PC-3 (cell line): ENCODE results near the gene PROX1. TPM values are rescaled to one million over a fixed set of nuclear protein-coding genes. Genes with fewer than 3 reads are reported as not detected.

Source experiments
- ATAC-seq: fragments of 200-7000 bp; cut with Tn5 transposase; 2 replicates; pipeline ENCODE4 v1.9.1; 2020; ENCODE audit warnings: mild to moderate bottlenecking, moderate library complexity
- BruUV-seq: library from RNA; stranded (reverse); fragments of 400-500 nt; replicated peaks from 2 replicates; lab custom pipeline; 2021; lab: Mats Ljungman, UMichigan
- CTCF ChIA-PET: fragments of 300-600 bp; sonication (Branson Sonifier 250); formaldehyde crosslinking; loops from one replicate; lab custom pipeline; 2022; ENCODE audit warnings: antibody characterized with exemption; lab: Charles Lee
- POLR2A ChIA-PET: fragments of 300-600 bp; sonication (Branson Sonifier 250); formaldehyde crosslinking; loops from one replicate; lab custom pipeline; 2022; ENCODE audit warnings: antibody characterized with exemption; ENCODE audit not compliant: unreplicated experiment; lab: Charles Lee
- DNase-seq: peaks from one replicate; pipeline ENCODE4 v3.0.0-alpha.2; 2015
- H2AFZ ChIP-seq: fragments of 300-600 bp; sonication (generic); 2 replicates; pipeline ENCODE4 v1.6.0; 2016; ENCODE audit warnings: antibody characterized with exemption, low read length
- H3F3A ChIP-seq: fragments of 300-600 bp; sonication (generic); one replicate; pipeline ENCODE4 v1.6.0; 2017; ENCODE audit warnings: antibody characterized with exemption, low read length, control low read depth, mild to moderate bottlenecking; ENCODE audit not compliant: unreplicated experiment
- H3K27ac ChIP-seq: fragments of 300-600 bp; sonication (generic); 2 replicates; pipeline ENCODE4 v1.5.1; 2016; ENCODE audit warnings: mild to moderate bottlenecking, low read length
- H3K27me3 ChIP-seq: fragments of 300-600 bp; sonication (generic); 2 replicates; pipeline ENCODE4 v1.6.1; 2016; ENCODE audit warnings: low read length, mixed read lengths
- H3K36me3 ChIP-seq: fragments of 300-600 bp; sonication (generic); 2 replicates; pipeline ENCODE4 v1.6.1; 2016; ENCODE audit warnings: low read depth, mixed run types, low read length, mixed read lengths
- H3K4me1 ChIP-seq: fragments of 300-600 bp; sonication (generic); 2 replicates; pipeline ENCODE4 v1.5.1; 2016; ENCODE audit warnings: low read length; ENCODE audit not compliant: insufficient read depth
- H3K4me2 ChIP-seq: fragments of 300-600 bp; sonication (generic); 2 replicates; pipeline ENCODE4 v1.6.0; 2016; ENCODE audit warnings: low read length
- H3K4me3 ChIP-seq: fragments of 300-600 bp; sonication (generic); 2 replicates; pipeline ENCODE4 v1.5.1; 2016; ENCODE audit warnings: mild to moderate bottlenecking, low read length, mixed read lengths
- H3K79me2 ChIP-seq: fragments of 300-600 bp; sonication (generic); 2 replicates; pipeline ENCODE4 v1.6.1; 2017; ENCODE audit warnings: low read length, mixed read lengths
- H3K9ac ChIP-seq: fragments of 300-600 bp; sonication (generic); 2 replicates; pipeline ENCODE4 v1.6.0; 2016; ENCODE audit warnings: mild to moderate bottlenecking, low read length
- H3K9me2 ChIP-seq: fragments of 300-600 bp; sonication (generic); replicated peaks from 2 replicates; pipeline ENCODE4 v1.6.1; 2016; ENCODE audit warnings: mixed run types, low read length, mixed read lengths
- H3K9me3 ChIP-seq: fragments of 300-600 bp; sonication (generic); 2 replicates; pipeline ENCODE4 v1.6.1; 2016; ENCODE audit warnings: low read length, mixed read lengths
- H4K20me1 ChIP-seq: fragments of 300-600 bp; sonication (generic); 2 replicates; pipeline ENCODE4 v1.6.1; 2016; ENCODE audit warnings: low read length, mixed read lengths
- CTCF ChIP-seq: fragments of 300-600 bp; sonication (generic); conservative IDR thresholded peaks from 2 replicates; pipeline ENCODE4 v1.5.1; 2017; ENCODE audit warnings: antibody characterized with exemption, low read depth, mild to moderate bottlenecking, low read length
- EZH2 ChIP-seq: fragments of 300-600 bp; sonication (generic); IDR thresholded peaks from one replicate; pipeline ENCODE4 v1.6.1; 2017; ENCODE audit warnings: antibody characterized with exemption, mild to moderate bottlenecking, low read length; ENCODE audit not compliant: unreplicated experiment
- EZH2phosphoT487 ChIP-seq: fragments of 300-600 bp; sonication (generic); IDR thresholded peaks from 2 replicates; pipeline ENCODE4 v1.6.1; 2018; ENCODE audit warnings: mild to moderate bottlenecking, antibody characterized with exemption, low read length, borderline replicate concordance
- intact Hi-C: fragments of 100-400 bp; cut with micrococcal nuclease; formaldehyde crosslinking; loops from 2 replicates; pipeline ENCODE4 v1.9.0; 2023
- total RNA-seq: library from RNA; depleted of rRNA; stranded (reverse); fragments of >200 nt; gene quantifications from 2 replicates; pipeline ENCODE4 v1.2.3, GENCODE V29; 2014

Gene PROX1
- total RNA-seq, 1 experiment from 2014 or later = not detected

GRCh38 chr1:214017191-214017982 is 29.6 kb downstream of the PROX1 start:
- DNase-seq (no peak), ATAC-seq (no peak)
- H3K9me2 ChIP-seq = no peaks in the 10 kb centered on the region
- H3K9ac ChIP-seq = no peak overlapping the region
- no peaks in the 10 kb centered on the region for H3K4me1 ChIP-seq
- H3K4me3 ChIP-seq = no peak overlapping the region
- ChIA-PET CTCF (no interaction called here), POLR2A (no interaction called here)
- no TSS peak for BruUV-seq
- H3K9me3 ChIP-seq = no peaks in the 10 kb centered on the region
- H3K79me2 ChIP-seq = no peaks in the 10 kb centered on the region
- H3K27ac ChIP-seq = no peak overlapping the region
- H3K27me3 ChIP-seq = peaks cover 97% of the 10 kb centered on the region
- H4K20me1 ChIP-seq = no peaks in the 10 kb centered on the region
- intact Hi-C loops = loop anchor here (10.0 kb wide), 1 partner anchor 893 kb away; no protein-coding TSS in a partner anchor
- H3K36me3 ChIP-seq = no peaks in the 10 kb centered on the region
- no peak overlapping the region for H3K4me2 ChIP-seq
- H2AFZ ChIP-seq = no peak overlapping the region
- TF ChIP-seq CTCF (no peak), EZH2 (no peak), EZH2phosphoT487 (no peak)
- no peaks in the 10 kb centered on the region for H3F3A ChIP-seq

- no peaks in the 10 kb centered on the region for H3K4me1 ChIP-seq
- DNase-seq (no peak), ATAC-seq (no peak)
- no peak overlapping the region for H3K9ac ChIP-seq
- H2AFZ ChIP-seq = no peak overlapping the region
- ChIA-PET CTCF (no interaction called here), POLR2A (no interaction called here)
- BruUV-seq = no TSS peak
- H3K9me3 ChIP-seq = no peaks in the 10 kb centered on the region
- no peak for TF ChIP-seq EZH2phosphoT487
- TF ChIP-seq CTCF = no peak
- TF ChIP-seq EZH2 = no peak
- no peaks in the 10 kb centered on the region for H3K79me2 ChIP-seq
- H4K20me1 ChIP-seq = no peaks in the 10 kb centered on the region
- H3K4me2 ChIP-seq = no peak overlapping the region
- no peaks in the 10 kb centered on the region for H3F3A ChIP-seq
- intact Hi-C loops = loop anchor here (10.0 kb wide), 1 partner anchor 894 kb away; no protein-coding TSS in a partner anchor
- H3K9me2 ChIP-seq = no peaks in the 10 kb centered on the region
- H3K27me3 ChIP-seq = peaks cover 86% of the 10 kb centered on the region
- no peak overlapping the region for H3K27ac ChIP-seq
- H3K36me3 ChIP-seq = no peaks in the 10 kb centered on the region
- H3K4me3 ChIP-seq = no peak overlapping the region
Measured at GRCh38 chr1:214018386-214019268, 30.9 kb downstream of the PROX1 start.
